HG03354 (cell line): ENCODE measurements around the gene NR2F1.

Experiments
- ATAC-seq: cut with Tn5 transposase; IDR thresholded peaks from one replicate; pipeline ENCODE4 v1.9.1; 2021; ENCODE audit warnings: mild to moderate bottlenecking; ENCODE audit not compliant: unreplicated experiment, poor library complexity, severe bottlenecking

The NR2F1 gene

DNA sequence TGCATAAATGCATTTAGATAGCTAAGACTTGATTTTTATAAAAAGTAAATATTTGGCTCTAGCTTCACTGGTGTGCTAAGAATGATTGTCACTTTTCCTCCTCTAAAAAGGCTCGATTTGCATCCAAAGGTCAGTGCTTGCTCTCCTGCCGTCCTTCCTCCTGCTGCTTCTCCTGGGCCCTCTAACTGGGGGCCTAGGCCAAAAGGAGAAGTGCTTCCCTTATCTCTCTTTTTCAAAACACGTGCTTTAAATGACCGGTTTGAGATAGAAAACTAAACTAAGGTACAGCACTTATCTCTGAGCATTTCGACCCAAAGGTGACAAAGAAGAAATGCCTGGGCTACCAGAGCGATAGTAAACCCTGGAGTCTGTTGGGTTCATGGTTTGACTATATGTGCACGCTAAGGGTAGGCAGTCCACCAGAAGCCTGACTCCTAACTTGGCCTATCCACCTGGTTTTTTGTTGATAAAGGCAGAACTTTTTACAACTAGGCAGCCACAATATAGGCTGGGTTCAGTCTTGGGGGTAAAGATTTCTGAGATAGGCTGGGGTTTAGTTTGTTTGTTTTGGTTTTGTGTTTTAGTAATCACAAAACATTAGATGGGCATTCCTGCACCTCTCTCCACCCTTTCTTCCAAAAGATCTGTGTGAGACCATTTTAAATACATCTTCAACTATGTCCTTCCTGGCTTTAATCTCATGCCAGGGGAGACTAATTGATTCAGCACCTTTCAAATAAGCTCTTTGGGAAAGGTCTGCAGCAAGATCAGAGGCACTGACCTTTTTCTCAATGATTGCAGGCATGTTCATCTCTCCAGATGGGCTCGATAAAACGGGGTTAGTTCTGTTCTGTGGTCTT, 5.8 kb upstream of the NR2F1 start:
- no peak for ATAC-seq

DNA sequence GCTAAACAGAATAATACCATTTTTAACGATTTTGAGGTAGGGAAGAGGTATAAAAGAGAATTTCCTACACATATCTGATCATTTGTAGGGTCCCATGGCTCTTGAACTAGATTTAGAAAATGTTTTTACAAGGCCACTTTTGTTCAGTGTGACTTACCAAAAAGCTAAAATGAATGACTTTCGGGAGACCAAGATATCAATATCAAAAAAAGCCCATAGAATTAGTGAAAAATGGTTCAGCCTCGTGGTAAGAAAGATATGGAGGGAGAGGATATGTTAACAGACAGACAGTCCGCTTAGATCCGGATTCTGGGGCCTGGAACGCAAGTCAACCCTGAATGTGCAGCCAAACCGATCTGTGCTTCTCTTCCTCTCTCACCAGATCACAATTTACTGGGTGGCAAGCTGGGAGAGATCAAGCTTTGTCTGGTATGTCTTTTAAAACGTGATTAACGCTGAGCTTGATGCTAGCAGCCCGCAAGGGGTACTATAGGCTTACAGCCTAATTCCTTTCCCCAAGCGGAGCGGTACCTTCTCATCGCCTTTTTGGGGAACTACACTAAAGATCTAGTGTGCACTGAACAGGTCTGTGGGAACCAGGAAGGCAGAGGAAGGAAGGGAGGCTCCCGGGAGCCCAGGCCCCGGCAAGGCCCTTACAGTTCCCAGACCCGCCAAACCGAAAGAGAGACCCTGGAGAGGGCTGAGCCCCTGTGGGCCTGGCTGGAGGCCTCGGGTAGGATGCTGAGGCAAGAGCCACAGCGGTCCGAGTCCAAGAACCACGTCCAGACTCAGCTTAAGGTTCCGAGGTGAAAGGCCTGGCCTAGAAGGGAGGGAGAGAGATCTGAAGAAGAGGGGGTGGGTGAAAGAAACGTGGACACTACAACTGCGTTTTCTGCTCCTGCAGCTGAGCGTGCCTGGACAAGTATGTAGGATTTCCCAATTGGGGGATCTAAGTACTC, 4.9 kb upstream of the NR2F1 start:
- no peak for ATAC-seq

DNA sequence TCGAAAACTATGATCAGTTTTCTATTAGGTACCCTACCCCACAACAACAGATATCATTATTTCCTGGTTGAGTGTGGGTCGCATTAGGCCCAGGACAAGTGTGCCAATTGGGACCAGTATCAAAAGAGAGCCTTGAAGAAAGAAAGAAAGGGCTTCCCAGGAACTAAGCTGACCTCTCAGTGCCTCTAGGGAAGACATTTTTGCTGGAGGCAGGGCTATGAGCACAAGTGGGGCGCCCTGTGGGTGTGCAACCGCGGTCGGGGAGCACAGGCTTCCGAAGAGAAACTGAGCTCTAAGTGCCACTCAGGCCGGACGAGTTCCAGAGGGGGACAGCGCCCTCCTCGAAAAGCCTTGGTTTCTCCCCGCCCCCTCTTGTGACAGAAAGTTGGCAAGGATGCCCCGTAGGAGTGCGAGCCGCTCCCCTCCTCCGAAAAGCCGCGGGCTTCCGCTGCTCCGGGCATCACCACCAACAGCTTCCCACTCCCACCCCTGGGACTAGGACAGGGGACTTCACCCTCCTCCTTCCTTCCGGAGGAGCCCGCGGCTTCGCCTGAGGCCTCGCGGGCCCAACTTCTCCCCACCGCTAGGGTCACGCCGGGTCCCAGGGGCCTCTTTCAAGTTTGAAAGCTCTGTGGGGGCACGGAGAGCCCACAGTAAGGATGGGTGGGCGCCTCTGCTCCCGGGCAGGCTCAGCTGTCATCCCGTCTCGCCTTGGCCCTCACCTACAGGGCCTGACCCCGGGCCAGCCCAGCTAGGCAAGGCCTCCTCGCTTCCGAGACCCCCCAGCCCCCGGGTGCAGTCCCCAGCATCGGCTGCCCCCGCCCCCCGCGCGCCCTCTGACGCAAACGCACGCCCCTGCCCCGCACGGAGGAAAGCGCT, 4.0 kb upstream of the NR2F1 start:
- ATAC-seq = no peak

DNA sequence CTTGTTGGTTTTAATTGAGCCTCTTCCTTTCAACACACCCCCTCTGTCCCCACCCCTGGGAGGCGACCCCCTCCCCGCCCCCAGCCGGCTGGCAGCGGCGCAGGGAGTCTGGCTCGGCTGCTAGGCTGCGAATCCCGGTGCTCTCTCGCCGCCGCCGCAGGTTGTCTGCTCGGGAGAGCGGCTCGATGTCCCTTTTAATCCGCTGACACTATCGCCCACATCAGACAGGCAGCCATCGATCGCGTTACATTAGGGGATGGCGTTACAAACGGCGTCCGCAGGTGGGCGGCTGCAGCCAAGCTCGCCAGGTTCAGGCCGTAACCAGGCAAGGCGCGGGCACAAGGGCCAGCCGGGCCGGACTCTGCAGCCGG, 3.3 kb upstream of the NR2F1 start:
- ATAC-seq = no peak

DNA sequence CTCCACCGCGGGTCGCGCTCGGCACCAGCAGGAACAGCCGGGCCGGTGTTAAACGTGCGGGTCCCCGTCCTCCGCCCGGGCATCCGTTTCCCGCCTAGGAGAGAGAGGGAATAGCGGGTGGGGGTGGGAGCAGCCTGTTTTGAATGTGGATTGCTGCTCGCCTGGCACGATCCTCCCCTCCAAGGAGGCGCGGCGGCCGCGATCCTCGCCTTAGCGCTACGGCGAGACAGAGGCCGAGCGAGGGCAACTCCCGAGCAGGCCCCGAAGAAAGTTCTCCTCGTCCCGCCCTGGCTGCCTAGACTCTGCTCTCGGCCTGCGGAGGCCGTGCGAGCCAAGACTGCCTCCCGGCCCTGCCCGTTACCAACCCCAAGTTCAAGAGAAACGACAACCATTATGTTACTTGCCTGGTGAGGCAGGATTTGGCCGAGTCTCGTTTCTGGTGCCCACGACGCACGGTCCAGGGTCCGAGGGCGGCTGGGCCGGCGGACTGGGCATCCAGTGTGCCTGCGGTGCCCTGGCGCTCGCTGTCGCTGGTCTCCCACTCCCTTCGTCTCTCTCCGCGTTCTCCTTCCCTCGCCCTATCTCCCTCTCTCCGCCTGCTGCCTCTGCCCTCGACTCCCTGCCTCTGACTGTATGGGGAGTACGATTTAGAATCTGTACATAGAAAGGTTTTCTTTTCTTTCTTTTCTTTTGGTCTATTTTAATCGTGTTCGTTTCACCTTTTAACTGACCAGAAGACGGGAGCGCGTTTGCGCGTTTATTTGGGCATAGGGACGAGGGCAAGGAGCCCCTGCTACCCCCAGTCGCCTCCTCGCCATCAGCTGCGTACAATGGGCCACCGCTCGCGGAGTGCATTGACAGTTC, 2.7 kb upstream of the NR2F1 start:
- ATAC-seq = no peak

DNA sequence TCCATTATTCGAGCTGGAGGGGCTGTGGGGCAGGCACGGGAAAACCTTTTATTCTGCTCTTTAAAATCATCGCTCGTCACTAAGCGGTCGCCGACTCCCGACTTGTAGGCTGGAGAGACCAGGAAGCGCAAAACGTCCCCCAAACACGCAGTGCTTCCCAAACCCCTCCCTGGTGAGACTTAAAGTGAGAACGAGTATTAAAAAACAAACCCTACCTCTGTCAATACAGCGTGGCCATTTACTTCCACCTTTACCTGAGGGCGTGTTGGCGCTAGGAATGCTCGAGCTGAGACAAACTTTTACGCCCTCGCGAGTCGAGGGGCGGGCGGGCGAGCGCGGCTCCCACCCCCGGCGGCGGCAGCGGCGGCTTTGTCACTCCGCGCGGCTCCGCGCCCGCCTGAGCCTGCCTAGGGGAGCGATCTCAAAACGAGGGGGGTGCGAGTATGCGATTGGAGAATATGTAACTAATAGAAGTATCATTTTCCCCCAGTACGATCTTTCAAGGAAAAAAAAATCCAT, 2.0 kb upstream of the NR2F1 start, which contains the start of gene NR2F1-AS1:
NR2F1-AS1 (minus strand) TSS at position 293 of the 519 bp plus-strand sequence.
- ATAC-seq = peak; percentile 40

DNA sequence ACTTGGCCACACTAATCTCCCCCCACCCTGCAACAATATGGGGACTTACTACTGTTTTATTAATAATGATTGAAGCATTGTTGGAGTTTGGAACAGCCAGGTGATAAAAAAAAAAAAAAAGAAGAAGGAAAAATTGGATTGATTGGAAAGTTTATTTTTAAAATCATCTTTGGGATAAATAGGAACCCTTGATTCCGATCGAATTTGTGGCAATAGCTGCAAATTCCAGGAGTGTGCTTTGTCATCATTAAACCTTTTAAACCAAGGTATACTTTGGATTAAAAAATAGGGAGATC, 907 bp upstream of the NR2F1 start:
- no peak for ATAC-seq

DNA sequence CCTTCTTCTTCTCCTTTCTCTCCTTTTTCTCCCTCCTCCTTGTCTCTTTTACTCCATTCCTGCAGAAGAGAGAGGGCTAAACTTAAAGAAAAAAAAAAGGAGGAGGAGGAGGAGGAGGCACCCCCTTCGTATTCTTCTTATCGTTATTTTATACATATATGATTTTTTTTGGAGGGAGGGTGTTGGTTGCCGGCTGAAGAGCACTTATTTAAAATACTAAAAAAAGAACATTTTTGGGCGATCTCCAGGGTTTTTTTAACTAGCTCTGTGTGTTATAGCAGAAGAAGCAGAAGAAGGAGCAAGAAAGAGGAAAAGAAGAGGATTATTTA, 381 bp downstream of the NR2F1 start:
- ATAC-seq = no peak

DNA sequence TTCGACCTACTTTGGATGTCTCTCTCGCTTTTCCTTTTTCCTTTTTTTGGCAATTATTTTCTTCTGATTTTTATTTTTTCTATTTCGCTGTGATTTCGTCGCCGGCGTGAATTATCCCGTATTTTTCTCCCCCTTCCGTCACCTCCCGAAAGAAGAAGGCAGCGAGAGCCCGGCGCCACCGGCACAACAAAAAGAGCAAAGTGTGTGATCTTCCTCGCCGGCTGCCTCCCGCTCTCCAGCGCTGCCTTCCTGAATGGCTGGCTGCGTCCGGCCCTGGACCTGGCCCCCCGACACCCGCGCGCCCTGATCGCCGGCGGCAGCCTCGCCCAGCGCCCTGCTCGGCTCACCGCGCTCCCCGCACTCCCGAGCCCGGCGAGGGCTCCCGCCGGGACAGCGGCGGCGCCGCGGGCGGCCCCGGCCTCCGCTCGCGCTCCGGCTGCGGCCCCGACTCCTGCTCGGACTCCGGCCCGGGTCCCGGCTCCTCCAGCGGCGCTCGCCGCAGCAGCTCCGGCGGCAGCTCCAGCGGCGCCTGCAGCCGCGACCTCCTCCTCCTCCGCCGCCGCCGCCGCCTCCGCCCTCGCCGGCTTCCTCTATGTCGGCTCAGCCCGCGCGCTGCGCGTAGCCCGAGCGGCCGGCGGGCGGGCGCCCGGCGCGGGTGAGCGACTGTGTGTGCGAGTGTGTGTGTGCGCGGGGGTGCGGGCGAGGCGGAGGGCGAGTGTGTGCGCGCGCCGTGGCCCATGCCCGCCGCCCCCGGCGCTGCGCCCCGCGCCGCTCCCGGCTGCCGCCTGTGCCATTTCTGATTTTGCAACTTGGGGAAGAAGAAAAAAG, 960 bp downstream of the NR2F1 start:
- ATAC-seq = peak; percentile 26

DNA sequence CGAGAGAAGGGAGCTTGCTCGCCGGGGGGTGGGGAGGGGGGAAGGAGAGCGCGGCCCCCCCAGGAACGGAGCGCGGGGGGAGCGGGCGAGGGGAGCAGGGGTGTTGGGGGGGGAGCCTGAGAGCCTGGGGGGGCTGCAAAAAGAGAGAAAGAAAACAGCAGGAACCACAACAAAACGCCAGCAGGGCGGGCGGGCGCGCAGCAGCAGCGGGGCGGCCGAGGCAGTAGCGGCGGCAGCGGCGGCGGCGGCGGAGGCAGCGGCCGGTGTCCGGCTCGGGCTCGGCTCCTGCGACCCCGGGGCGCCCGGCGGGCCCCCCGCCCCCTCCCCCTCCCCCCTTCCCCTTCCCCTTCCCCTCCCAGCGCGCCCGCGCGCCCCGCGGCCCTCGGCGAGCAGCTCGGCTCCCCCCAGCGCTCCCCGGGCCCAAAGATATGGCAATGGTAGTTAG, 1.6 kb downstream of the NR2F1 start:
- no peak for ATAC-seq

DNA sequence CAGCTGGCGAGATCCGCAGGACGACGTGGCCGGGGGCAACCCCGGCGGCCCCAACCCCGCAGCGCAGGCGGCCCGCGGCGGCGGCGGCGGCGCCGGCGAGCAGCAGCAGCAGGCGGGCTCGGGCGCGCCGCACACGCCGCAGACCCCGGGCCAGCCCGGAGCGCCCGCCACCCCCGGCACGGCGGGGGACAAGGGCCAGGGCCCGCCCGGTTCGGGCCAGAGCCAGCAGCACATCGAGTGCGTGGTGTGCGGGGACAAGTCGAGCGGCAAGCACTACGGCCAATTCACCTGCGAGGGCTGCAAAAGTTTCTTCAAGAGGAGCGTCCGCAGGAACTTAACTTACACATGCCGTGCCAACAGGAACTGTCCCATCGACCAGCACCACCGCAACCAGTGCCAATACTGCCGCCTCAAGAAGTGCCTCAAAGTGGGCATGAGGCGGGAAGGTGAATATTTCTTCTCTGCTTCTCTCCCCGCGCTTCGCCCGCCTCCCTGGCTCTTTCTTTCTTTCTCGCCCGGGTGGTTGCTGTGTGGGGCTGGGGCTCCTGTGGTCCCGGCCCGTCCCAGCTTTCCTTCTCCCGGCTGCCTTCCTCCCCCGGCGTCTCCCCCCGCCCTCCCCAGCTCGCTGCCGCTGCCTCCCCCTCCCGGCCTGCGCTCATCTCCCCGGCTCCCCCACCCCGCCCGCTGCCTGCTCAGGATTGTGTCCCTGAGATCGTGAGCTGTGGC, 2.2 kb downstream of the NR2F1 start:
- ATAC-seq = no peak

DNA sequence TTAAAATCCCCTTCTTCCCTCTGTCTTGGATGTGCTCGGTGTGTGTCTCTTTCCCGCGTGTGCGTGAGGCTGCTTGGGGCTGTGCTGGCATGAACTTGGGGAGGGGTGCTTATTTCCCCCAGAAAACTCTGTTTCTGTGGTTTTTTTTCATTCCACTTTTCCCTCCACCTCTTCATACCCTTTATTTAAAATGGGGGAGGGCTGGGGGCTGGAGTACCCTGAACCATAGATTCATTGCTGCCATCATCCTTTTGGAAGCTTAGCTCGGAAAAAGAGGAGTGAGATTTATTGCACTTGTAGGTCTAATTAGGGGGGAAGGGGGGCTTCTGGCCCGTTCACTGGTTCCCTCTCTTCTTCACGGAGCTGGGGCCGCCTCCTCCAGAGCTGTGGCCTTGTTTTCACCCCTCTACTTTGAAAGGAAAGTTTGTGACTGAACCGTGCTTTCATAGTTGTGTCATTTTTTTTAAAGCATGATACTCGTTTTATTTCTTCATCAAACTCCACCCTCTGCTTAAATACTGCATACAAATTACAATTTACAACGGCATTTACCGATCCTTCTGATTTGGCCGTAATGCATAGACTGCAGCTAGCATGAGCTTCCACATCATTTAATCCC, 2.9 kb downstream of the NR2F1 start:
- ATAC-seq = no peak

DNA sequence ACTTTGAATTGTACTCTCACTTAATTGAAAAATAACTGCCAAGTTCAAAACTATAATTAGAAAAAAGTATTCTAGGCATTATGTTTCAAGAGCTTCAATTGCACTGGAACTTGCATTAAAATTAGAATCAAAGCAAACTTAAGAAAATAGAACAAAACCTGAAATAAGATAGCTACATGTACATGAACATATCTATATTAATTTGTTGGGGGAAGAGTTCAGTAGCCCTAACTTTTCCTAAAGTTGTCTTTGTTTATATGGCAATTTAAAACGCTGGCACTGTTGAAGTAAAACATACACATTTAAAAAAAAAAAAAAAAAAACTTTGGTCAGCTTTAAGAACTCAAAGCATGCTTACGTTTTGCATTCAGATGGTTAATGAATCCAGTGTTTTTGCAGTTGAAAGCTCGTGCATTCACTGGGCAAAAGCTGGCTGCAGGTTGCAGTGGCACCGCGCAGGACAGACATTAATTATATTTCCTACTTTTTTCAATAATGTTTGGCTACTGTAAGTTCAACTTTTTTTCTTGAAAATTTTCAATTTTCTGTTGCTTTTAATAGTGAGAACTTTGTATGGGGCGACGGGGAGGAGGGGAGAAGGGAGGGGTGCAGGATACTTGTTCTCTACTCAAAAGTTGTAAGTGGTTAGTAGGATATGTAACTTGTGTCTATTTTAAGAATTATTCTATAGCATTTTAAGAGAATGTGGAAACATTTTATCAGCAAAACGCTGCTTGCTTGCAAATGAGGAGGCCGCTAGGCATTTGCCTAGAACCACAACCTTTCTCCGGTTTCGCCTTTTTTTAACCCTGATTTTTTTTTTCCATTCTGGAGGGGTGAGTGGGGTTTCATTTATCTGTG, 3.9 kb downstream of the NR2F1 start:
- ATAC-seq = no peak

DNA sequence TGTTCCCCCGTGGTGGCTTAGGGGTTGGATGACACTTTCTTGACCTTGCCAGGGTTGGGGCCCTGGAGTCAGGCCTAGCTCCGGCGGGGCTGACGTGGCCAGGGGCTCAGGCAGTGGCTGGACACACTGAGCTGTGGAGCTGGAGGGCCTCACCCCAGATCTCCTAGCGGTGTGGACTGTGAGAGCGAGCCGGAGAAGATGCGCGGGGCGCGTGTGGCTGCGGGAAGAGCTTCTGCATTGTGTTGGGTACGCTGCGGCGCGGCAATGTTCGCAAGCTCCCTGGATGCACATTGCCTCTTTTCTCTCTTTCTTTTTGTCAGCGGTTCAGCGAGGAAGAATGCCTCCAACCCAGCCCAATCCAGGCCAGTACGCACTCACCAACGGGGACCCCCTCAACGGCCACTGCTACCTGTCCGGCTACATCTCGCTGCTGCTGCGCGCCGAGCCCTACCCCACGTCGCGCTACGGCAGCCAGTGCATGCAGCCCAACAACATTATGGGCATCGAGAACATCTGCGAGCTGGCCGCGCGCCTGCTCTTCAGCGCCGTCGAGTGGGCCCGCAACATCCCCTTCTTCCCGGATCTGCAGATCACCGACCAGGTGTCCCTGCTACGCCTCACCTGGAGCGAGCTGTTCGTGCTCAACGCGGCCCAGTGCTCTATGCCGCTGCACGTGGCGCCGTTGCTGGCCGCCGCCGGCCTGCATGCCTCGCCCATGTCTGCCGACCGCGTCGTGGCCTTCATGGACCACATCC, 4.8 kb downstream of the NR2F1 start:
- ATAC-seq = no peak

DNA sequence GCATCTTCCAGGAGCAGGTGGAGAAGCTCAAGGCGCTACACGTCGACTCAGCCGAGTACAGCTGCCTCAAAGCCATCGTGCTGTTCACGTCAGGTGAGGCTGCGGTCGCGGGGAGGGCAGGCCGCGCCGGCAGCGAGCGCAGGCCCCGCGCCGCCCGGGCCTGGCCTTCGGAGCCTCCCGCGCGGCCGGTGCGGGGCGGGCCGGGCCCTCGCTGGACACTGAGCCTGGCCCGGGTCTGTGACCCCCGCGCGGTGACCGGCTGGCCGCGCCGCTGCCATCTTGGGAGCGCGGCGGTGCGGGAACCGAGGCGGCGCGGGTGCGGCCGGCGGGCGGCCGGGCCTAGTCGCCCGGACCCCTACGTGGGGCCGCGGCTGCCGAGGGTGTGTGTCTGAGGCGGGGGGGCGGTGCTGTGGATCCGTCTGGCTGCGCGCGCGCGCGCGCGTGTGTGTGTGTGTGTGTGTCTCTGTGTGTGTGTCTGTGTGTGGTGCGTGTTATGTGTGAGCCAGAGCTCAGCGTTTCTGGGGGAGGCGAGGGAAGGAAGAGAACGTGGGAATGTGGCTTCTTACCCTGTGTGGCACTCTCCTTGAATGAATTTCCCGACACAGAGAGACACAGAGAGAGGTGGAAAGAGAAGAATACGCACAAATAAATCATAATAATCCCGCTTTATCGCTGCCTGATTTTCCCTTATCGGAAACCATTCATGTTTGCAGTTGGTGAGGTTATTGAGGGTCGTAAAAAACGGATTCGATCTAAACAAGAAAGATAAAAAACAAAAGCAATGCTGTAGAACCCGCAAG, 5.5 kb downstream of the NR2F1 start:
- ATAC-seq = no peak
